ENCODE measurements around the gene NTNG2.

GRCh38 chr9:132187121-132187620 lies 25.3 kb downstream of the NTNG2 start:
- TF ChIP-seq CTCF (IDR thresholded peaks at IDR 0.05) (no peak), POLR2A (IDR thresholded peaks at IDR 0.05; ENCODE audit: low read depth) (no peak)
